ENCODE data around the gene MYBPC1. TPM values are rescaled to one million over a fixed set of nuclear protein-coding genes. Genes with fewer than 3 reads are reported as not detected.
A peak's percentile ranks its signal among the peaks of the same experiment; 100 is the strongest.

MYBPC1 gene
- total RNA-seq, 1 experiment from 2014 or later: not detected

DNA sequence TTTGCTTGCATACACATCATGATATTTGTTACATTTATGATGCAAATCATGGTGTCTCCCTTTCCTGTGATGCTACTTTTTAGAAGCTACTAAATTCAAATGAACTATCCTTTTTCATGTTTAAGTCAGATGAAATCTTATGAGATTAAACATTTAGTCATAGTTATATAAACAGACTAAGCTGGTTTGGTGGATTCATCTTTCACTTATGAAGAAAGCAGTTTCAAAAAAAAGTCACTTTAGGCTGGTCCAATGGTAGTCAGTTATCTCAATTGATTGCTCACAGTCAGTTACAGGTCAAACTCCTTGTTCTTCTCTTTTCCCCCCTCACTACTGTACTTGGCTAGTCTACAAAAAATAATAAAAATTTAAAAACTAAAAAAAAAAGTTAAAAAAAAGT, 124.8 kb downstream of the MYBPC1 start:
- Histone ChIP-seq H3K4me2 (ENCODE audit: low read length) (0 out of 2 replicates have a peak overlapping the region, but pooled peaks have one; percentile 9), H3K4me3 (ENCODE audit: low read length) (no peak overlapping the region), H3K36me3 (ENCODE audit: low read depth, low read length) (no peaks in the 10 kb centered on the region), H3K4me1 (ENCODE audit: insufficient read depth, low read length) (peaks cover 15% of the 10 kb centered on the region), H3K9ac (ENCODE audit: low read length) (no peak overlapping the region), H2AFZ (ENCODE audit: low read length) (no peak overlapping the region), H3K27ac (ENCODE audit: low read length) (no peak overlapping the region), H3K9me3 (ENCODE audit: low read length) (no peaks in the 10 kb centered on the region), H3K79me2 (ENCODE audit: low read length) (no peaks in the 10 kb centered on the region), H3F3A (ENCODE audit: low read length, unreplicated experiment) (no peaks in the 10 kb centered on the region), H3K9me2 (replicated peaks; ENCODE audit: low read length) (no peaks in the 10 kb centered on the region), H4K20me1 (ENCODE audit: low read length) (no peaks in the 10 kb centered on the region), H3K27me3 (ENCODE audit: low read length) (no peaks in the 10 kb centered on the region)
- ATAC-seq: peak; percentile 97
- ChIA-PET POLR2A (ENCODE audit: unreplicated experiment) (interaction anchor here (0.6 kb wide), 2 partner anchors 71 to 78 kb away, joined by 3 to 13 read pairs; no protein-coding TSS in a partner anchor), CTCF (no interaction called here)
- no TSS peak for BruUV-seq (replicated peaks)
- TF ChIP-seq, protein P1, sequence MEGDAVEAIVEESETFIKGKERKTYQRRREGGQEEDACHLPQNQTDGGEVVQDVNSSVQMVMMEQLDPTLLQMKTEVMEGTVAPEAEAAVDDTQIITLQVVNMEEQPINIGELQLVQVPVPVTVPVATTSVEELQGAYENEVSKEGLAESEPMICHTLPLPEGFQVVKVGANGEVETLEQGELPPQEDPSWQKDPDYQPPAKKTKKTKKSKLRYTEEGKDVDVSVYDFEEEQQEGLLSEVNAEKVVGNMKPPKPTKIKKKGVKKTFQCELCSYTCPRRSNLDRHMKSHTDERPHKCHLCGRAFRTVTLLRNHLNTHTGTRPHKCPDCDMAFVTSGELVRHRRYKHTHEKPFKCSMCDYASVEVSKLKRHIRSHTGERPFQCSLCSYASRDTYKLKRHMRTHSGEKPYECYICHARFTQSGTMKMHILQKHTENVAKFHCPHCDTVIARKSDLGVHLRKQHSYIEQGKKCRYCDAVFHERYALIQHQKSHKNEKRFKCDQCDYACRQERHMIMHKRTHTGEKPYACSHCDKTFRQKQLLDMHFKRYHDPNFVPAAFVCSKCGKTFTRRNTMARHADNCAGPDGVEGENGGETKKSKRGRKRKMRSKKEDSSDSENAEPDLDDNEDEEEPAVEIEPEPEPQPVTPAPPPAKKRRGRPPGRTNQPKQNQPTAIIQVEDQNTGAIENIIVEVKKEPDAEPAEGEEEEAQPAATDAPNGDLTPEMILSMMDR (conservative IDR thresholded peaks at IDR 0.05; ENCODE audit: low read depth, low read length): no peak
- TF ChIP-seq EZH2phosphoT487 (IDR thresholded peaks at IDR 0.05; ENCODE audit: borderline replicate concordance, low read length) (no peak), EZH2 (IDR thresholded peaks at IDR 0.05; ENCODE audit: low read length, unreplicated experiment) (no peak)
- intact Hi-C loops (cut with micrococcal nuclease): no loop called here
- peak; percentile 75 for DNase-seq

DNA sequence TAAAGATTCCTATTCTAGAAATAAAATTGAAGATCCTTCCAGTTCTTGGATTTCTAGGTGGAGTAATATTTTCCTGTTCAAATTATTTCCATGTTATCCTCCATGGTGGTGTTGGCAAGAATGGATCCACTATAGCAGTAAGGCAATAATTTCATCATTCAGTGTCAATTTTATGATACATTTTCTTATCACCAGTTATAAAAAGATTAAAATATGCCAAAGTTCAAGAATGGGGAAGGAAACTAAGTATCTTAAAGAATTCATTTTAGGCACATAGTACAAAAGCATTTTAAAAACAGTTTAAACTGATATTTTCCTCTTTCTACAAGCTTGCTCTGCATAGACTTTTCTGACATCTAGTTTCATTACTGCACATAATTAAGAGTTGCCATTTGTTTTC, 125.3 kb downstream of the MYBPC1 start:
- Histone ChIP-seq H2AFZ (ENCODE audit: low read length) (no peak overlapping the region), H3K36me3 (ENCODE audit: low read depth, low read length) (no peaks in the 10 kb centered on the region), H3F3A (ENCODE audit: low read length, unreplicated experiment) (no peaks in the 10 kb centered on the region), H3K9me3 (ENCODE audit: low read length) (no peaks in the 10 kb centered on the region), H3K27me3 (ENCODE audit: low read length) (no peaks in the 10 kb centered on the region), H3K4me2 (ENCODE audit: low read length) (no peak overlapping the region), H3K4me3 (ENCODE audit: low read length) (no peak overlapping the region), H3K9ac (ENCODE audit: low read length) (no peak overlapping the region), H4K20me1 (ENCODE audit: low read length) (no peaks in the 10 kb centered on the region), H3K9me2 (replicated peaks; ENCODE audit: low read length) (no peaks in the 10 kb centered on the region), H3K4me1 (ENCODE audit: insufficient read depth, low read length) (peaks cover 15% of the 10 kb centered on the region), H3K27ac (ENCODE audit: low read length) (no peak overlapping the region), H3K79me2 (ENCODE audit: low read length) (no peaks in the 10 kb centered on the region)
- no peak for DNase-seq
- ChIA-PET CTCF (no interaction called here), POLR2A (ENCODE audit: unreplicated experiment) (interaction anchor here (0.5 to 0.6 kb wide), 2 partner anchors 72 to 522 kb away, joined by 3 to 13 read pairs; no protein-coding TSS in a partner anchor)
- no peak for ATAC-seq
- no TSS peak for BruUV-seq (replicated peaks)
- intact Hi-C loops (cut with micrococcal nuclease): no loop called here
- TF ChIP-seq EZH2 (IDR thresholded peaks at IDR 0.05; ENCODE audit: low read length, unreplicated experiment): no peak
- no peak for TF ChIP-seq EZH2phosphoT487 (IDR thresholded peaks at IDR 0.05; ENCODE audit: borderline replicate concordance, low read length)

DNA sequence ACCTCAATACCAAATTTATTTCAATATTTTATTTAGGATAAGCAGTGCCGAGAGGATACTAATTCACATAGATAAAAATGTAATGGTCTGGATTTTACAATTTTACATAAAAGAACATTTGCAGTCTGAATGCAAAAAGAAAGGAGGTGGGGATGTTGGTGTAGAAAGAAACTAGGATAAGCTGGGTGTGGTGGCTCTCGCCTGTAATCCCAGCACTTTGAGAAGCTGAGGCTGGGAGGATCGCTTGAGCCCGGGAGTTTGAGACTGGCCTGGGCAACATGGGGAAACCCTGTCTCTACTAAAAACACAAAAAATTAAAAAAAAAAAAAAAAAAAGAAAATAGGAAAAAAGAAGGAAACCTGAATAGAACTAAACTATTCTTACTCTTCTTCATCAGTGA, 127.6 kb downstream of the MYBPC1 start:
- Histone ChIP-seq H3F3A (ENCODE audit: low read length, unreplicated experiment) (no peaks in the 10 kb centered on the region), H3K9me3 (ENCODE audit: low read length) (no peaks in the 10 kb centered on the region), H3K4me2 (ENCODE audit: low read length) (no peak overlapping the region), H3K79me2 (ENCODE audit: low read length) (no peaks in the 10 kb centered on the region), H2AFZ (ENCODE audit: low read length) (no peak overlapping the region), H3K27me3 (ENCODE audit: low read length) (no peaks in the 10 kb centered on the region), H4K20me1 (ENCODE audit: low read length) (no peaks in the 10 kb centered on the region), H3K4me1 (ENCODE audit: insufficient read depth, low read length) (peaks cover 22% of the 10 kb centered on the region), H3K9ac (ENCODE audit: low read length) (no peak overlapping the region), H3K27ac (ENCODE audit: low read length) (no peak overlapping the region), H3K36me3 (ENCODE audit: low read depth, low read length) (no peaks in the 10 kb centered on the region), H3K9me2 (replicated peaks; ENCODE audit: low read length) (no peaks in the 10 kb centered on the region), H3K4me3 (ENCODE audit: low read length) (no peak overlapping the region)
- POLR2A ChIA-PET (ENCODE audit: unreplicated experiment): no interaction called here
- intact Hi-C loops (cut with micrococcal nuclease): no loop called here
- ATAC-seq: no peak
- CTCF ChIA-PET: no interaction called here
- TF ChIP-seq EZH2phosphoT487 (IDR thresholded peaks at IDR 0.05; ENCODE audit: borderline replicate concordance, low read length): no peak
- TF ChIP-seq EZH2 (IDR thresholded peaks at IDR 0.05; ENCODE audit: low read length, unreplicated experiment): no peak
- TF ChIP-seq, protein P1 (conservative IDR thresholded peaks at IDR 0.05; ENCODE audit: low read depth, low read length): no peak
- no peak for DNase-seq
- no TSS peak for BruUV-seq (replicated peaks)
